Measurements from ENCODE around the gene RAD51B. TPM values are rescaled to one million over a fixed set of nuclear protein-coding genes. Genes with fewer than 3 reads are reported as not detected.
A peak's percentile ranks its signal among the peaks of the same experiment; 100 is the strongest.

Gene RAD51B
- total RNA-seq, 1 experiment from 2014 or later = 16.7 TPM

- Histone ChIP-seq H4K5ac (ENCODE audit: insufficient read length, low read depth, low read length) (no peak overlapping the region), H2BK12ac (ENCODE audit: insufficient read length, low read depth, low read length) (no peak overlapping the region), H3K79me1 (ENCODE audit: insufficient read depth, low read depth, low read length, poor library complexity, severe bottlenecking) (no peaks in the 10 kb centered on the region), H3K23me2 (ENCODE audit: insufficient read length, low read depth, low read length, poor library complexity, severe bottlenecking) (no peaks in the 10 kb centered on the region), H3K27ac (ENCODE audit: insufficient read length, low read depth, low read length) (no peak overlapping the region), H3K56ac (ENCODE audit: insufficient read length, low read depth, low read length) (no peak overlapping the region), H2BK120ac (ENCODE audit: low read depth, low read length, poor library complexity, severe bottlenecking) (no peak overlapping the region), H3K18ac (ENCODE audit: insufficient read length, low read depth, low read length) (no peak overlapping the region), H3K14ac (ENCODE audit: insufficient read depth, low read length) (no peak overlapping the region), H2BK5ac (ENCODE audit: insufficient read length, low read length) (no peak overlapping the region), H3K4me1 (ENCODE audit: insufficient read depth, low read length) (peaks cover 2% of the 10 kb centered on the region; the same call in 1 of the 2 replicates), H4K8ac (replicated peaks; ENCODE audit: insufficient read length, low read depth, low read length) (no peak overlapping the region), H3K79me2 (ENCODE audit: insufficient read depth, low read length) (no peaks in the 10 kb centered on the region), H3K27me3 (ENCODE audit: insufficient read depth, low read length) (no peaks in the 10 kb centered on the region), H3K4ac (ENCODE audit: low read depth, low read length) (no peak overlapping the region), H3K4me2 (ENCODE audit: insufficient read depth, insufficient read length, low read length) (no peak overlapping the region), H3K9me3 (ENCODE audit: control insufficient read depth, low read depth, low read length) (no peaks in the 10 kb centered on the region), H2AFZ (ENCODE audit: low read length) (no peak overlapping the region), H3K23ac (ENCODE audit: insufficient read length, low read depth, low read length) (no peak overlapping the region), H3T11ph (ENCODE audit: low read length) (no peak overlapping the region), H2BK20ac (ENCODE audit: low read depth, low read length, poor library complexity, severe bottlenecking) (no peak overlapping the region), H3K9ac (ENCODE audit: extremely low read depth, insufficient read length, low read length) (no peak overlapping the region), H2BK15ac (ENCODE audit: low read depth, low read length) (no peak overlapping the region), H2AK5ac (ENCODE audit: insufficient read length, low read length) (no peak overlapping the region), H4K20me1 (ENCODE audit: control insufficient read depth, insufficient read depth, insufficient read length) (no peaks in the 10 kb centered on the region), H4K91ac (ENCODE audit: insufficient read length, low read depth, low read length) (no peak overlapping the region)
- Mint-ChIP-seq H3K27me3 (ENCODE audit: low read depth) (no peaks in the 10 kb centered on the region), H3K9me3 (no peaks in the 10 kb centered on the region; a peak in 1 of 5 replicates), H3K4me3 (no peak overlapping the region), H3K4me1 (peaks cover 14 to 16% of the 10 kb centered on the region in 2 experiments), H3K36me3 (ENCODE audit: insufficient read depth in 1 of 3, low read depth in 3 of 3) (no peaks in the 10 kb centered on the region), H3K27ac (peak overlapping the region in 1 of 3 experiments; percentile 52; a peak in 1 of 7 replicates)
- WGBS (ENCODE audit: extremely low coverage, insufficient read length, low lambda C conversion rate) = no CpG with 5 or more reads among the region's 12 CpGs
- no peak for TF ChIP-seq CTCF (conservative IDR thresholded peaks at IDR 0.05)
- no peak for DNase-seq
These were observed 694.4 kb downstream of the RAD51B start for GRCh38 chr14:68513838-68514607.
